Prostate gland (tissue), 2 donors: ENCODE results near the gene SDS.

Experiments used
- CTCF ChIP-seq, 4 experiments: fragments of 200-600 bp in 2 of 4; fragments of 450-650 bp in 2 of 4; sonication (generic) in 2 of 4; IDR thresholded peaks; 1 replicate in 3 of 4; 2 replicates in 1 of 4; pipeline ENCODE4 v1.5.1; 2016 to 2019; ENCODE audit warnings: antibody characterized with exemption in 4 of 4, mild to moderate bottlenecking in 2 of 4, moderate library complexity in 2 of 4
- POLR2A ChIP-seq: fragments of 450-650 bp; IDR thresholded peaks from one replicate; pipeline ENCODE4 v1.6.1; 2016; ENCODE audit warnings: antibody characterized with exemption, mild to moderate bottlenecking

- TF ChIP-seq CTCF (IDR thresholded peaks at IDR 0.05) (no peak), POLR2A (no peak)
Measured at GRCh38 chr12:113381220-113381619, 22.5 kb downstream of the SDS start.
